ENCODE results near the gene PYGM. TPM values are rescaled to one million over a fixed set of nuclear protein-coding genes. Genes with fewer than 3 reads are reported as not detected.

The PYGM gene
- total RNA-seq, 1 experiment from 2014 or later: 3.6 TPM

GRCh38 chr11:64735725-64736259, 24.0 kb downstream of the PYGM start:
- H3K4me3 Mint-ChIP-seq: no peak overlapping the region
- peaks cover 3% of the 10 kb centered on the region; the same call in 1 of the 2 replicates for H3K4me1 ChIP-seq (ENCODE audit: insufficient read depth, low read length)
- H3K4me2 ChIP-seq (ENCODE audit: insufficient read depth, insufficient read length, low read length): no peak overlapping the region
- no peak overlapping the region for H3K18ac ChIP-seq (ENCODE audit: insufficient read length, low read depth, low read length)
- no CpG with 5 or more reads among the region's 9 CpGs for WGBS (ENCODE audit: extremely low coverage, insufficient read length, low lambda C conversion rate)
- H2BK12ac ChIP-seq (ENCODE audit: insufficient read length, low read depth, low read length): no peak overlapping the region
- H4K91ac ChIP-seq (ENCODE audit: insufficient read length, low read depth, low read length): no peak overlapping the region
- no peak for TF ChIP-seq CTCF (conservative IDR thresholded peaks at IDR 0.05)
- no peak overlapping the region for H2BK15ac ChIP-seq (ENCODE audit: low read depth, low read length)
- no peak overlapping the region for H2AK5ac ChIP-seq (ENCODE audit: insufficient read length, low read length)
- H3K27ac Mint-ChIP-seq: no peak overlapping the region; a peak in 1 of 7 replicates
- H3K27ac ChIP-seq (ENCODE audit: insufficient read length, low read depth, low read length): no peak overlapping the region
- no peak overlapping the region for H4K8ac ChIP-seq (replicated peaks; ENCODE audit: insufficient read length, low read depth, low read length)
- H3K9me3 Mint-ChIP-seq: no peaks in the 10 kb centered on the region
- no peak overlapping the region for H4K5ac ChIP-seq (ENCODE audit: insufficient read length, low read depth, low read length)
- no peaks in the 10 kb centered on the region for H3K27me3 ChIP-seq (ENCODE audit: insufficient read depth, low read length)
- no peak overlapping the region for H2AFZ ChIP-seq (ENCODE audit: low read length)
- H3K9me3 ChIP-seq (ENCODE audit: control insufficient read depth, low read depth, low read length): no peaks in the 10 kb centered on the region
- H3K23ac ChIP-seq (ENCODE audit: insufficient read length, low read depth, low read length): no peak overlapping the region
- no peaks in the 10 kb centered on the region for H4K20me1 ChIP-seq (ENCODE audit: control insufficient read depth, insufficient read depth, insufficient read length)
- peaks cover 24% of the 10 kb centered on the region for H3K27me3 Mint-ChIP-seq (ENCODE audit: low read depth)
- H3T11ph ChIP-seq (ENCODE audit: low read length): no peak overlapping the region
- no peak overlapping the region for H3K56ac ChIP-seq (ENCODE audit: insufficient read length, low read depth, low read length)
- peaks cover 28 to 34% of the 10 kb centered on the region in 2 experiments for H3K4me1 Mint-ChIP-seq
- no peak overlapping the region for H3K4ac ChIP-seq (ENCODE audit: low read depth, low read length)
- H3K79me2 ChIP-seq (ENCODE audit: insufficient read depth, low read length): no peaks in the 10 kb centered on the region
- no peak overlapping the region for H3K14ac ChIP-seq (ENCODE audit: insufficient read depth, low read length)
- no peak overlapping the region for H2BK120ac ChIP-seq (ENCODE audit: low read depth, low read length, poor library complexity, severe bottlenecking)
- no peak overlapping the region for H3K9ac ChIP-seq (ENCODE audit: extremely low read depth, insufficient read length, low read length)
- no peak for DNase-seq
- H3K36me3 Mint-ChIP-seq (ENCODE audit: insufficient read depth in 1 of 3, low read depth in 3 of 3): peaks cover 3 to 19% (median 5%) of the 10 kb centered on the region in 3 experiments; a peak in 5 of 7 replicates
- no peaks in the 10 kb centered on the region for H3K23me2 ChIP-seq (ENCODE audit: insufficient read length, low read depth, low read length, poor library complexity, severe bottlenecking)
- no peak overlapping the region for H2BK5ac ChIP-seq (ENCODE audit: insufficient read length, low read length)
- H2BK20ac ChIP-seq (ENCODE audit: low read depth, low read length, poor library complexity, severe bottlenecking): no peak overlapping the region
- no peaks in the 10 kb centered on the region for H3K79me1 ChIP-seq (ENCODE audit: insufficient read depth, low read depth, low read length, poor library complexity, severe bottlenecking)

Data from H9 (cell line).